HepG2 (cell line): Measurements from ENCODE around the gene AHCYL1. TPM values are rescaled to one million over a fixed set of nuclear protein-coding genes. Genes with fewer than 3 reads are reported as not detected.
A peak's percentile ranks its signal among the peaks of the same experiment; 100 is the strongest.

Experiments used
- ARHGAP35 ChIP-seq: sonication (generic); formaldehyde crosslinking; IDR thresholded peaks from 2 replicates; pipeline ENCODE4 v1.9.0; 2022; ENCODE audit warnings: mild to moderate bottlenecking, inconsistent platforms, moderate library complexity, missing genetic modification reagents, borderline replicate concordance
- CCDC6 ChIP-seq: sonication (generic); formaldehyde crosslinking; IDR thresholded peaks from 2 replicates; pipeline ENCODE4 v1.8.1; 2022; ENCODE audit warnings: mild to moderate bottlenecking, missing genetic modification reagents, moderate library complexity
- CENPBD1 ChIP-seq: sonication (generic); formaldehyde crosslinking; IDR thresholded peaks from 2 replicates; pipeline ENCODE4 v1.8.0; 2022; ENCODE audit warnings: missing genetic modification reagents, low read depth, mild to moderate bottlenecking, borderline replicate concordance
- DNMT1 ChIP-seq: sonication (generic); formaldehyde crosslinking; IDR thresholded peaks from 2 replicates; pipeline ENCODE4 v1.5.1; 2020; ENCODE audit warnings: mild to moderate bottlenecking, missing genetic modification reagents
- EHMT2 ChIP-seq: fragments of 200-600 bp; sonication (generic); IDR thresholded peaks from 2 replicates; pipeline ENCODE4 v1.7.0; 2017; ENCODE audit warnings: antibody characterized with exemption, low read depth, low read length, borderline replicate concordance
- JUND ChIP-seq: sonication (generic); formaldehyde crosslinking; IDR thresholded peaks from 2 replicates; pipeline ENCODE4 v1.8.0; 2022; ENCODE audit warnings: mild to moderate bottlenecking, missing genetic modification reagents
- KDM3A ChIP-seq: IDR thresholded peaks from 2 replicates; pipeline ENCODE4 v1.6.1; 2018; ENCODE audit warnings: low read depth, missing compliant biosample characterization
- KDM5A ChIP-seq: fragments of 200-600 bp; sonication (generic); IDR thresholded peaks from 2 replicates; pipeline ENCODE4 v1.7.0; 2018; ENCODE audit warnings: antibody characterized with exemption, mild to moderate bottlenecking, low read length, borderline replicate concordance
- MTA1 ChIP-seq: sonication (generic); formaldehyde crosslinking; IDR thresholded peaks from 2 replicates; pipeline ENCODE4 v1.4.0; 2020; ENCODE audit warnings: missing genetic modification reagents, mild to moderate bottlenecking, borderline replicate concordance
- NFKBIZ ChIP-seq: IDR thresholded peaks from 2 replicates; pipeline ENCODE4 v1.6.1; 2018; ENCODE audit warnings: missing genetic modification reagents, missing compliant biosample characterization
- NFYB ChIP-seq: sonication (generic); formaldehyde crosslinking; IDR thresholded peaks from 2 replicates; pipeline ENCODE4 v1.4.0; 2020; ENCODE audit warnings: missing genetic modification reagents
- PITX1 ChIP-seq: sonication (generic); formaldehyde crosslinking; IDR thresholded peaks from 2 replicates; pipeline ENCODE4 v1.5.1; 2020; ENCODE audit warnings: mild to moderate bottlenecking, missing genetic modification reagents
- SCMH1 ChIP-seq: sonication (generic); formaldehyde crosslinking; IDR thresholded peaks from 2 replicates; pipeline ENCODE4 v1.9.0; 2021; ENCODE audit warnings: missing genetic modification reagents, mild to moderate bottlenecking, borderline replicate concordance
- SP140L ChIP-seq: sonication (generic); formaldehyde crosslinking; IDR thresholded peaks from 2 replicates; pipeline ENCODE4 v1.4.0; 2020; ENCODE audit warnings: missing genetic modification reagents, borderline replicate concordance
- SRSF1 ChIP-seq: fragments of 200-400 bp; formaldehyde crosslinking; optimal IDR thresholded peaks from 2 replicates; pipeline ENCODE3; 2017; ENCODE audit warnings: mild to moderate bottlenecking, low read depth, low read length, moderate library complexity
- THAP7 ChIP-seq: sonication (generic); formaldehyde crosslinking; IDR thresholded peaks from 2 replicates; pipeline ENCODE4 v1.8.1; 2023; ENCODE audit warnings: mild to moderate bottlenecking, missing genetic modification reagents
- UBTF ChIP-seq: sonication (generic); formaldehyde crosslinking; IDR thresholded peaks from 2 replicates; pipeline ENCODE4 v1.4.0; 2020; ENCODE audit warnings: mild to moderate bottlenecking, missing genetic modification reagents
- YEATS2 ChIP-seq: sonication (generic); formaldehyde crosslinking; IDR thresholded peaks from 2 replicates; pipeline ENCODE4 v1.4.0; 2020; ENCODE audit warnings: missing genetic modification reagents, borderline replicate concordance
- ZBTB3 ChIP-seq: sonication (generic); formaldehyde crosslinking; IDR thresholded peaks from 2 replicates; pipeline ENCODE4 v1.4.0; 2020; ENCODE audit warnings: low read depth, mild to moderate bottlenecking, moderate library complexity, missing genetic modification reagents, borderline replicate concordance
- ZNF143 ChIP-seq: sonication (generic); formaldehyde crosslinking; IDR thresholded peaks from 2 replicates; pipeline ENCODE4 v1.4.0; 2020; ENCODE audit warnings: missing genetic modification reagents
- ZNF207 ChIP-seq: fragments of 450-650 bp; IDR thresholded peaks from 2 replicates; pipeline ENCODE4 v1.6.1; 2016; ENCODE audit warnings: antibody characterized with exemption, borderline replicate concordance
- ZNF24 ChIP-seq: fragments of 450-650 bp; IDR thresholded peaks from 2 replicates; pipeline ENCODE4 v1.6.1; 2017; ENCODE audit warnings: antibody characterized with exemption, mild to moderate bottlenecking
- ZNF414 ChIP-seq: sonication (generic); formaldehyde crosslinking; IDR thresholded peaks from 2 replicates; pipeline ENCODE4 v1.5.0; 2020; ENCODE audit warnings: missing genetic modification reagents
- ZNF441 ChIP-seq: sonication (generic); formaldehyde crosslinking; IDR thresholded peaks from 2 replicates; pipeline ENCODE4 v1.7.0; 2021; ENCODE audit warnings: missing genetic modification reagents, borderline replicate concordance
- ZNF557 ChIP-seq: sonication (generic); formaldehyde crosslinking; IDR thresholded peaks from 2 replicates; pipeline ENCODE4 v1.4.0; 2020; ENCODE audit warnings: missing genetic modification reagents
- ZNF83 ChIP-seq: sonication (generic); formaldehyde crosslinking; IDR thresholded peaks from 2 replicates; pipeline ENCODE4 v1.4.0; 2020; ENCODE audit warnings: missing genetic modification reagents, mild to moderate bottlenecking, borderline replicate concordance
- polyA plus RNA-seq, 8 experiments: library from polyadenylated mRNA; depleted of rRNA in 3 of 8; stranded (reverse) in 7 of 8; unstranded in 1 of 8; fragments of >200 nt; fragmentation: Illumina TruSeq in 4 of 8; extraction: Trizol in 4 of 8; gene quantifications; 2 replicates each; pipeline versions ENCODE4 v1.2.1 to v1.2.3, GENCODE V29; 2011 to 2016; ENCODE audit warnings: low read depth in 4 of 8, missing spikeins in 1 of 8, mixed read lengths in 1 of 8; ENCODE audit not compliant: insufficient read depth in 1 of 8
- total RNA-seq, 5 experiments: library from RNA; depleted of rRNA; stranded (reverse); fragments of >200 nt; fragmentation: Illumina TruSeq; extraction: Trizol; gene quantifications; 2 replicates each; pipeline ENCODE4 v1.2.3, GENCODE V29; 2016; ENCODE audit warnings: low read depth in 1 of 5

The AHCYL1 gene
- total and polyA plus RNA-seq, 2 of the 13 experiments (the other 11 are each of a cell fraction or from before 2014, with no cell fraction given): 40.9 to 76.3 TPM

- TF ChIP-seq YEATS2 (CRISPR knock-in tag) (peak; percentile 90), ZNF24 (no peak), EHMT2 (no peak), NFKBIZ (CRISPR knock-in tag) (peak; percentile 82), ZBTB3 (CRISPR knock-in tag) (peak; percentile 79; the same call in 1 of the 2 replicates), CCDC6 (CRISPR knock-in tag) (no peak; the same call in none of the 2 replicates), ZNF143 (CRISPR knock-in tag) (peak; percentile 61; the same call in 1 of the 2 replicates), CENPBD1 (CRISPR knock-in tag) (no peak), MTA1 (CRISPR knock-in tag) (peak; percentile 63; the same call in 1 of the 2 replicates), ZNF557 (CRISPR knock-in tag) (no peak), SCMH1 (no peak), NFYB (CRISPR knock-in tag) (peak; percentile 35; the same call in 1 of the 2 replicates), UBTF (CRISPR knock-in tag) (peak; percentile 76), PITX1 (CRISPR knock-in tag) (no peak; the same call in 1 of the 2 replicates), ZNF414 (CRISPR knock-in tag) (peak; percentile 93), ARHGAP35 (CRISPR knock-in tag) (0 out of 2 replicates have a peak, but pooled peaks have one; percentile 34), THAP7 (CRISPR knock-in tag) (peak; percentile 98), JUND (CRISPR knock-in tag) (peak; percentile 81; the same call in 1 of the 2 replicates), KDM5A (peak; percentile 47; the same call in 1 of the 2 replicates), SRSF1 (peak; percentile 57), ZNF441 (CRISPR knock-in tag) (peak; percentile 80), ZNF83 (CRISPR knock-in tag) (0 out of 2 replicates have a peak, but pooled peaks have one; percentile 30), DNMT1 (CRISPR knock-in tag) (no peak), SP140L (CRISPR knock-in tag) (0 out of 2 replicates have a peak, but pooled peaks have one; percentile 65), KDM3A (CRISPR knock-in tag) (peak; percentile 96), ZNF207 (no peak)
These were observed at the start of gene AHCYL1 (continued) for GRCh38 chr1:109984456-109985246.
